NCI-H2107 treated with DMSO at 0.1 percent for 48 hours (cell line): ENCODE results near the gene NFIA.

Experiments used
- DNase-seq: peaks from one replicate; lab custom pipeline; 2025; ENCODE audit not compliant: unreplicated experiment; lab: John Stamatoyannopoulos, UW

NFIA gene

GRCh38 chr1:61149010-61149860 lies 66.9 kb downstream of the NFIA start:
- DNase-seq = no peak

- no peak for DNase-seq
Measured at GRCh38 chr1:61151565-61151964, 69.2 kb downstream of the NFIA start.

- DNase-seq = no peak
Measured at GRCh38 chr1:61152066-61152465, 69.7 kb downstream of the NFIA start.

GRCh38 chr1:61152469-61153105 lies 70.2 kb downstream of the NFIA start:
- no peak for DNase-seq

- no peak for DNase-seq
Measured at GRCh38 chr1:61156576-61157467, 74.5 kb downstream of the NFIA start.

- no peak for DNase-seq
Measured at GRCh38 chr1:61157468-61157987, 75.2 kb downstream of the NFIA start.

GRCh38 chr1:61158591-61158990 lies 76.2 kb downstream of the NFIA start:
- no peak for DNase-seq

- DNase-seq = no peak
Measured at GRCh38 chr1:61160526-61160925, 78.2 kb downstream of the NFIA start.

- DNase-seq = no peak
Measured at GRCh38 chr1:61162520-61163258, 80.3 kb downstream of the NFIA start.

GRCh38 chr1:61163355-61163754 lies 81.0 kb downstream of the NFIA start:
- DNase-seq = no peak

GRCh38 chr1:61165402-61165801 lies 83.0 kb downstream of the NFIA start:
- DNase-seq = no peak

- no peak for DNase-seq
Measured at GRCh38 chr1:61167309-61167708, 84.9 kb downstream of the NFIA start.

- no peak for DNase-seq
Measured at GRCh38 chr1:61169045-61169444, 86.7 kb downstream of the NFIA start.

- DNase-seq = no peak
Measured at GRCh38 chr1:61169634-61170033, 87.3 kb downstream of the NFIA start.

- DNase-seq = no peak
Measured at GRCh38 chr1:61170328-61171238, 88.2 kb downstream of the NFIA start.

GRCh38 chr1:61171346-61171745 lies 89.0 kb downstream of the NFIA start:
- no peak for DNase-seq

- no peak for DNase-seq
Measured at GRCh38 chr1:61171974-61172373, 89.6 kb downstream of the NFIA start.

- no peak for DNase-seq
Measured at GRCh38 chr1:61173118-61173517, 90.8 kb downstream of the NFIA start.

GRCh38 chr1:61174060-61174795 lies 91.9 kb downstream of the NFIA start:
- DNase-seq = no peak
